NCI-H2227 (cell line): ENCODE measurements around the gene SCART1.
"Not testable (repeated sequence)": the region's sequence is repeated elsewhere in the genome, so short reads cannot be mapped to it uniquely, and the experiment has no call there.

ENCODE experiments used
- DNase-seq: peaks from one replicate; lab custom pipeline; 2025; ENCODE audit not compliant: unreplicated experiment; lab: John Stamatoyannopoulos, UW

SCART1 gene

GRCh38 chr10:133511907-133512528 is 58.3 kb downstream of the SCART1 start:
- DNase-seq: no peak

DNA sequence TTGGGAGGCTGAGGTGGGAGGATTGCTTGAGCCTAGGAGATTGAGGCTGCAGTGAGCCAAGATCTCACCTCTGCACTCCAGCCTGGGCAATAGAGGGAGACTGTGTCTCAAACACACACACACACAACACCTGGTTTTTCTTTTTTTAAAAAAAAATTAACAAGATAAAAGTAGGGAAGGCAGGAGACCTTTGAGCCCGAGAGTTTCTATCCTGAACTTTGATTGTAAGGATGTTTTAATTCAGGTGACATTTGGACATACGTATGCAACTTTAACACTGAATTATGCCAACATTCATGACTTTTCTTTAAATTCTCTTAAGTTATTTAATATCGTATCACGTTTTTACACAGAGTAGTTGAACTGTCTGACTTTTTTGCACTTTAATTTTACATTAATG is 61.7 kb downstream of the SCART1 start:
- no peak for DNase-seq

GRCh38 chr10:133516057-133516456 is 62.3 kb downstream of the SCART1 start:
- DNase-seq: no peak

GRCh38 chr10:133518517-133518916 is 64.8 kb downstream of the SCART1 start:
- not testable (repeated sequence) for DNase-seq
